Neutrophil (primary cell): ENCODE results near the gene TNFRSF18.
"Not testable (repeated sequence)": the region's sequence is repeated elsewhere in the genome, so short reads cannot be mapped to it uniquely, and the experiment has no call there.

Experiments used
- H3K27ac ChIP-seq: fragments of 200-600 bp; sonication (generic); 2 replicates; pipeline ENCODE4 v1.5.1; 2016; ENCODE audit warnings: mild to moderate bottlenecking, moderate library complexity
- H3K27me3 ChIP-seq: fragments of 200-600 bp; sonication (generic); 2 replicates; pipeline ENCODE4 v1.6.0; 2016; ENCODE audit warnings: mild to moderate bottlenecking
- H3K36me3 ChIP-seq: fragments of 200-600 bp; sonication (generic); 2 replicates; pipeline ENCODE4 v1.5.1; 2017
- H3K4me1 ChIP-seq, 2 experiments: fragments of 200-600 bp in 1 of 2; sonication (generic) in 1 of 2; 1 replicate in 1 of 2; 2 replicates in 1 of 2; pipeline versions ENCODE4 v1.5.1 to v1.6.1; 2013 to 2016; ENCODE audit warnings: low read depth in 1 of 2, low read length in 1 of 2, mild to moderate bottlenecking in 1 of 2, moderate library complexity in 1 of 2; ENCODE audit not compliant: control insufficient read depth in 1 of 2, insufficient read depth in 1 of 2
- H3K4me3 ChIP-seq, 2 experiments: fragments of 200-600 bp in 1 of 2; sonication (generic) in 1 of 2; 1 replicate in 1 of 2; 2 replicates in 1 of 2; pipeline ENCODE4 v1.5.1; 2013 to 2016; ENCODE audit warnings: low read depth in 1 of 2, low read length in 1 of 2, mild to moderate bottlenecking in 1 of 2, moderate library complexity in 1 of 2
- H3K9me3 ChIP-seq: fragments of 200-600 bp; sonication (generic); 2 replicates; pipeline ENCODE4 v1.5.1; 2016
- TF ChIP-seq, protein P1 (sequence below): fragments of 200-600 bp; sonication (generic); IDR thresholded peaks from 2 replicates; pipeline ENCODE4 v1.5.1; 2016; ENCODE audit warnings: antibody characterized with exemption

Gene TNFRSF18

DNA sequence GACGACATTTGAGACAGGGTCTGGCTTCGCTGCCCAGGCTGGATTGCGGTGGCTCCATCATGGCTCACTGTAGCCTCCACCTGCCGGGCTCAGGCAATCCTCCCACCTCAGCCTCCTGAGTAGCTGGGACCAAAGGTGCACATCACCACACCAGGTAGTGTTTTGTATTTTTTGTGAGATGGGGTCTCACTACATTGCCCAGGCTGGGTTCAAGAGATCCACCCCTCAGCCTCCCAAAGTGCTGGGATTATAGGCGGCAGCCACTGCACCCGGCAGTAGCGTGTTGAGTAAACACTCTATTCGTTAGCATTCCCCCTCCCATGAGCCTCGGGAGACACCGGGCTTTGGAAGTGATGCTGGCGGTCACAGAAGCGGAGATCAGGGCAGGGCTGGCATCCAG is 46.9 kb upstream of the TNFRSF18 start:
- Histone ChIP-seq H3K4me3 (no peak overlapping the region), H3K4me1 (no peaks in the 10 kb centered on the region), H3K27ac (no peak overlapping the region), H3K9me3 (no peaks in the 10 kb centered on the region), H3K36me3 (peaks cover 71% of the 10 kb centered on the region), H3K27me3 (peaks cover 4% of the 10 kb centered on the region)
- TF ChIP-seq, protein P1, sequence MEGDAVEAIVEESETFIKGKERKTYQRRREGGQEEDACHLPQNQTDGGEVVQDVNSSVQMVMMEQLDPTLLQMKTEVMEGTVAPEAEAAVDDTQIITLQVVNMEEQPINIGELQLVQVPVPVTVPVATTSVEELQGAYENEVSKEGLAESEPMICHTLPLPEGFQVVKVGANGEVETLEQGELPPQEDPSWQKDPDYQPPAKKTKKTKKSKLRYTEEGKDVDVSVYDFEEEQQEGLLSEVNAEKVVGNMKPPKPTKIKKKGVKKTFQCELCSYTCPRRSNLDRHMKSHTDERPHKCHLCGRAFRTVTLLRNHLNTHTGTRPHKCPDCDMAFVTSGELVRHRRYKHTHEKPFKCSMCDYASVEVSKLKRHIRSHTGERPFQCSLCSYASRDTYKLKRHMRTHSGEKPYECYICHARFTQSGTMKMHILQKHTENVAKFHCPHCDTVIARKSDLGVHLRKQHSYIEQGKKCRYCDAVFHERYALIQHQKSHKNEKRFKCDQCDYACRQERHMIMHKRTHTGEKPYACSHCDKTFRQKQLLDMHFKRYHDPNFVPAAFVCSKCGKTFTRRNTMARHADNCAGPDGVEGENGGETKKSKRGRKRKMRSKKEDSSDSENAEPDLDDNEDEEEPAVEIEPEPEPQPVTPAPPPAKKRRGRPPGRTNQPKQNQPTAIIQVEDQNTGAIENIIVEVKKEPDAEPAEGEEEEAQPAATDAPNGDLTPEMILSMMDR: no peak

DNA sequence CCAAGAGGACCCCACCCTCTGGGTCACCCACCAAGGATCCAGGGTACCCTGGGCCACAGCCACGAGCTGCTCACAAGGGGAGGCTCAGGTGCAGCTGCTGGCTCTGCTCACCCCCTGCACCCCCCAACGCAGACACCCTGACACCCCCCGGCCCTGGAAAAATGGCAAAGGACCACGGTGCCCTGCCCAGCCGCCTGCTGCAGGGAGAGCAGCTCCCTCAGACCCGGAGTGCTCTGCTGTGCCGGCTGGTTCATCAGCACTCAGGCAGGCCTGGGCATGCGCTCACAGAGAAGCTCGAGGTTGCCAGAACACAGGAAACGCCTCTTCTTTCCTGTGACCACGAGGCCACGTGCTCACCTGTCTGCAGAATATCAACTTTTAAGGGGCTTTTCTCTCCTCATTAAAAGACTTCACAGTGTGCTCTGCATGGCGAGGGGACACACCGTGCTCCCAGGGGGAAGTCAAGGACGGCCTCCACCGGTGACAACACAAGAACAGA is 44.4 kb upstream of the TNFRSF18 start:
- Histone ChIP-seq H3K27me3 (peaks cover 28% of the 10 kb centered on the region), H3K27ac (no peak overlapping the region), H3K4me1 (no peaks in the 10 kb centered on the region), H3K4me3 (no peak overlapping the region), H3K36me3 (peaks cover 51% of the 10 kb centered on the region), H3K9me3 (no peaks in the 10 kb centered on the region)
- TF ChIP-seq, protein P1: no peak

DNA sequence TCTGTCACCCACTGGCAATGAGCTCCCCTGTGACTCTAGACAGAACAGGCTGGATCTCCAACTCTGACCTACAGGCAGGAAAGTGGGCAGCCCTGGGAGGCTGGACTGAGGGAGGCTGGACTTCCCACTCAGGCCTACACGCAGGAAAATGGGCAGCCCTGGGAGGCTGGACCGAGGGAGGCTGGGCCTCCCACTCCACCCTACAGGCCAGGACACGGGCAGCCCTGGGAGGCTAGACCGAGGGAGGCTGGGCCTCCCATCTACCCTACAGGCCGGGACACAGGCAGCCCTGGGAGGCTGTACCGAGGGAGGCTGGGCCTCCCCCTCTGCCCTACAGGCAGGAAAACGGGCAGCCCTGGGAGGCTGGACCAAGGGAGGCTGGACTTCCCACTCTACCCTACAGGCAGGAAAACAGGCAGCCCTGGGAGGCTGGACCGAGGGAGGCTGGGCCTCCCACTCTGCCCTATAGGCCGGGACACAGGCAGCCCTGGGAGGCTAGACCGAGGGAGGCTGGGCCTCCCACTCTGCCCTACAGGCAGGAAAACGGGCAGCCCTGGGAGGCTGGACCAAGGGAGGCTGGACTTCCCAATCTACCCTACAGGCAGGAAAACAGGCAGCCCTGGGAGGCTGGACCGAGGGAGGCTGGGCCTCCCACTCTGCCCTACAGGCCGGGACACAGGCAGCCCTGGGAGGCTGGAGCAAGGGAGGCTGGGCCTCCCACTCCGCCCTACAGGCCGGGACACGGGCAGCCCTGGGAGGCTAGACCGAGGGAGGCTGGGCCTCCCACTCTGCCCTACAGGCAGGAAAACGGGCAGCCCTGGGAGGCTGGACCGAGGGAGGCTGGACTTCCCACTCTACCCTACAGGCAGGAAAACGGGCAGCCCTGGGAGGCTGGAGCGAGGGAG is 41.9 kb upstream of the TNFRSF18 start:
- H3K4me3 ChIP-seq, H3K4me1 ChIP-seq, H3K27ac ChIP-seq, H3K9me3 ChIP-seq: not testable (repeated sequence)
- Histone ChIP-seq H3K36me3 (peaks cover 26% of the 10 kb centered on the region), H3K27me3 (peaks cover 36% of the 10 kb centered on the region)

DNA sequence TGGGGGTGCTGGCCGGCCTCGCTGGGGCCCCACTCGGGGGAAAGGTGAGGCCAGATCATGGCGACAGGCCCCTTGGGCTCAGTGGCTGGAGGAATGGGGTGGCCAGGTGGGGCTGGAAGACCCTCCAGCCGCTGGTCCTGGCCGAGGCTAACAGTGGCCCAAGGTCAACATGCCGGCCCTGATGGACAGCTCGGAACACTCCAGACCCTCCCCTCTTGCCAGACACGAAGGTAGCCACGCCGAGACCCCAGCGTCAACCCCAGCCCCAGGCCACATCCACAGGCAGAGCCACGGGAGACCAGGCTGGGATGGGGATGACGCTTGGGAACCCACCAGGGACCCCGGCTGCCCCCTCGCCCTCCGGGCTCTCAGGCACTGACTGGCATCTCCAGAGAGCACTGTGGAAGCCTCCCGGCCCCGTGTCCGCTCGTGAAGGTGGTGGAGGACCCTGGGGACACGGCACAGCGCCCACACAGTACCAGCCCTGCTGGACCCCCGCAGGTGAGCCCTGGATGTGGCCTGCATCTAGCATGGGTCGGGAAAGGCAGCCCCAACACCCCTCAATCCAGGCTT is 41.0 kb upstream of the TNFRSF18 start:
- no peak overlapping the region for H3K4me3 ChIP-seq
- H3K27ac ChIP-seq: no peak overlapping the region
- peaks cover 17% of the 10 kb centered on the region for H3K36me3 ChIP-seq
- TF ChIP-seq, protein P1: no peak
- peaks cover 36% of the 10 kb centered on the region for H3K27me3 ChIP-seq
- no peaks in the 10 kb centered on the region for H3K4me1 ChIP-seq
- H3K9me3 ChIP-seq: no peaks in the 10 kb centered on the region

DNA sequence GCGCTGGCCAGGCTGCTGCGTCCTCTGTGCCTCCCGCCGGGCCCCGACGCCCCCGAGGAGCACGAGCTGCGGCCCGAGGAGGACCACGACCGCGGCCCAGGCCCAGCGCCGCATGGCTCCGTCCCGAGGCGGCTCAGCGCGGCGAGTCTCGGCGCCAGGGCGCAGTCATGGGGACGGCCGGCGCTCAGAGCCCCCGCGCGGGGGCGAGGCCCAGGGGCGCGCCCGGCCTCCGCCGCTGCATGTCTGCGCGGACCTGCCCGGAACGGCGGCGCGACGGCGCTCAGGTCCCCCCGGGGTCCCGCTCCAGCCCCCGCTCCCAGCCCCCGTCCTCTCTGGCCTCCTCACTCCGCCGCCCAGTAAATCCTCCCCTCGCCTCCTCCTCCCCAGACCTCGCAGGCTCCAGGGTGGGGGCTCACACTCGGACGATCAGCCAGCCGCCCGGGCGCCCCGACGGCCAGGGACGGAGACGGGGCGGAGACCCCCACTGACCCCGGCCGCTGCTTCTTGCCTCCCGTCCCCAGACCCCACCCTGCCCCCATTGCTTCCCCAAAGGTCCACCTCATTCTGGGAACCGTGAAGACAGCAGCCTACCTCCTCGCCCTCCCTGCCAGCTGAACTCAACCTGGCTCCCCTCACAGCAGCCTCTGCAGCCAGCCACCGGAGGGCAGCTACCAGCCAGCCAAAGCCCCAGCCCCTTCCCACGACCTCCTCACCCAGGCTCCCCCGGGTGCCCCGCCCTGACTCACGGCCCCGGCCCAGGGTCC is 40.4 kb upstream of the TNFRSF18 start, which contains the start of gene C1QTNF12:
C1QTNF12 (minus strand) TSS at position 146 of the 764 bp plus-strand sequence; CDS start at position 114, 32 bp downstream.
- no peaks in the 10 kb centered on the region for H3K9me3 ChIP-seq
- no peak within 1 kb of the TSS for H3K27ac ChIP-seq
- no peaks in the 10 kb centered on the region for H3K4me1 ChIP-seq
- H3K36me3 ChIP-seq: peaks cover 11% of the 10 kb centered on the region
- H3K27me3 ChIP-seq: peaks cover 36% of the 10 kb centered on the region
- no peak within 1 kb of the TSS for H3K4me3 ChIP-seq
- TF ChIP-seq, protein P1: no peak
